CD4-positive, alpha-beta T cell treated with Interleukin-2 at 100 ng/mL for 4 hours (primary cell): ENCODE measurements around the gene CACNB2.

Experiments used
- DNase-seq: peaks from one replicate; pipeline ENCODE4 v3.0.0-alpha.2; 2020; ENCODE audit warnings: low spot score

CACNB2 gene

GRCh38 chr10:18455086-18455884 is 315.1 kb downstream of the CACNB2 start:
- no peak for DNase-seq

- DNase-seq = no peak
These were observed 316.8 kb downstream of the CACNB2 start for GRCh38 chr10:18456984-18457383.

- no peak for DNase-seq
These were observed 319.8 kb downstream of the CACNB2 start for GRCh38 chr10:18460032-18460431.

GRCh38 chr10:18463673-18464211 is 323.5 kb downstream of the CACNB2 start:
- no peak for DNase-seq

GRCh38 chr10:18469125-18469524 is 328.9 kb downstream of the CACNB2 start:
- DNase-seq = no peak

- no peak for DNase-seq
These were observed 332.8 kb downstream of the CACNB2 start for GRCh38 chr10:18472977-18473376.

- DNase-seq = no peak
These were observed 333.3 kb downstream of the CACNB2 start for GRCh38 chr10:18473424-18474117.

GRCh38 chr10:18474118-18474455 is 333.9 kb downstream of the CACNB2 start:
- no peak for DNase-seq

GRCh38 chr10:18476076-18476647 is 335.9 kb downstream of the CACNB2 start:
- no peak for DNase-seq

- no peak for DNase-seq
These were observed 338.1 kb downstream of the CACNB2 start for GRCh38 chr10:18478354-18478753.

- no peak for DNase-seq
These were observed 339.3 kb downstream of the CACNB2 start for GRCh38 chr10:18479502-18479901.

- no peak for DNase-seq
These were observed 343.4 kb downstream of the CACNB2 start for GRCh38 chr10:18483516-18484186.

GRCh38 chr10:18486438-18486837 is 346.2 kb downstream of the CACNB2 start:
- no peak for DNase-seq

GRCh38 chr10:18490755-18491154 is 350.5 kb downstream of the CACNB2 start:
- no peak for DNase-seq

- no peak for DNase-seq
These were observed 357.7 kb downstream of the CACNB2 start for GRCh38 chr10:18497806-18498369.

GRCh38 chr10:18498998-18499397 is 358.8 kb downstream of the CACNB2 start:
- no peak for DNase-seq

GRCh38 chr10:18500576-18500975 is 360.4 kb downstream of the CACNB2 start:
- DNase-seq = no peak

- no peak for DNase-seq
These were observed 361.0 kb downstream of the CACNB2 start for GRCh38 chr10:18501198-18501597.

GRCh38 chr10:18501629-18502028 is 361.4 kb downstream of the CACNB2 start:
- no peak for DNase-seq

GRCh38 chr10:18504161-18504560 is 363.9 kb downstream of the CACNB2 start:
- no peak for DNase-seq

- no peak for DNase-seq
These were observed 365.4 kb downstream of the CACNB2 start for GRCh38 chr10:18505456-18506118.

GRCh38 chr10:18508587-18508986 is 368.4 kb downstream of the CACNB2 start:
- no peak for DNase-seq
